HepG2 (cell line): Measurements from ENCODE around the gene VPS37B. TPM values are rescaled to one million over a fixed set of nuclear protein-coding genes. Genes with fewer than 3 reads are reported as not detected.

Experiments used
- ATAC-seq: fragments of 200-7000 bp; cut with Tn5 transposase; 3 replicates; pipeline ENCODE4 v1.9.1; 2020; ENCODE audit warnings: mild to moderate bottlenecking, moderate library complexity
- BruUV-seq: library from RNA; stranded (reverse); fragments of 400-500 nt; replicated peaks from 2 replicates; lab custom pipeline; 2021; lab: Mats Ljungman, UMichigan
- CTCF ChIA-PET: fragments of 300-600 bp; formaldehyde crosslinking; extraction: SDS; loops from one replicate; lab custom pipeline; 2021; ENCODE audit warnings: low total read pairs, inconsistent platforms, low intra/inter-chr PET ratio; lab: Yijun Ruan, JAX
- POLR2A ChIA-PET: fragments of 350-600 bp; sonication (Branson Sonifier 250); formaldehyde crosslinking; loops from one replicate; lab custom pipeline; 2020; ENCODE audit warnings: antibody characterized with exemption, inconsistent platforms; lab: Yijun Ruan, JAX
- DNase-seq: peaks from one replicate; pipeline ENCODE4 v3.0.0-alpha.2; 2015; ENCODE audit warnings: low spot score
- FAIRE-seq: peaks from 3 replicates; lab custom pipeline; 2011; peaks lifted over from hg19 to GRCh38; lab: Jason Lieb, UNC
- H2AFZ ChIP-seq: one replicate; pipeline ENCODE4 v1.6.1; 2011; ENCODE audit warnings: low read length, inconsistent platforms
- H3K27ac ChIP-seq: fragments of 300-600 bp; 3 replicates; pipeline ENCODE4 v1.8.0; 2011; ENCODE audit warnings: mixed run types, mild to moderate bottlenecking, mixed read lengths, low read length, inconsistent platforms; ENCODE audit not compliant: insufficient read depth; ENCODE audit errors: extremely low read length
- H3K27me3 ChIP-seq, 2 experiments: fragments of 200-600 bp in 1 of 2; 2 replicates in 1 of 2; 3 replicates in 1 of 2; pipeline versions ENCODE4 v1.6.0 to v1.8.0; 2011; ENCODE audit warnings: low read length in 2 of 2, mild to moderate bottlenecking in 2 of 2, moderate library complexity in 2 of 2, inconsistent platforms in 1 of 2; ENCODE audit not compliant: insufficient read depth in 2 of 2, control insufficient read depth in 1 of 2
- H3K36me3 ChIP-seq, 2 experiments: fragments of 200-600 bp in 1 of 2; replicated peaks in 1 of 2; 2 replicates in 1 of 2; 3 replicates in 1 of 2; pipeline versions ENCODE4 v1.5.1 to v1.8.0; 2011; ENCODE audit warnings: low read length in 2 of 2, inconsistent platforms in 1 of 2; ENCODE audit not compliant: insufficient read depth in 2 of 2, control insufficient read depth in 1 of 2
- H3K4me1 ChIP-seq: 2 replicates; pipeline ENCODE4 v1.5.1; 2012; ENCODE audit warnings: low read length, inconsistent platforms; ENCODE audit not compliant: insufficient read depth
- H3K4me2 ChIP-seq: 2 replicates; pipeline ENCODE4 v1.6.0; 2011; ENCODE audit warnings: low read depth, low read length, inconsistent platforms
- H3K4me3 ChIP-seq, 3 experiments: fragments of 200-600 bp in 1 of 3; sonication (generic), shearing (Covaris generic) in 1 of 3; replicated peaks in 1 of 3; 2 replicates each; pipeline ENCODE4 v1.5.1; 2011 to 2016; ENCODE audit warnings: low read length in 3 of 3, inconsistent platforms in 2 of 3, low read depth in 2 of 3, mild to moderate bottlenecking in 2 of 3, control low read depth in 1 of 3, mixed read lengths in 1 of 3; ENCODE audit not compliant: insufficient read depth in 1 of 3
- H3K79me2 ChIP-seq: one replicate; pipeline ENCODE4 v1.6.1; 2011; ENCODE audit warnings: low read length, inconsistent platforms; ENCODE audit not compliant: insufficient read depth
- H3K9ac ChIP-seq: 2 replicates; pipeline ENCODE4 v1.6.0; 2011; ENCODE audit warnings: mild to moderate bottlenecking, low read depth, low read length, inconsistent platforms; ENCODE audit not compliant: insufficient read depth
- H3K9me3 ChIP-seq: 2 replicates; pipeline ENCODE4 v1.5.1; 2012; ENCODE audit warnings: mild to moderate bottlenecking, low read length
- H4K20me1 ChIP-seq: 2 replicates; pipeline ENCODE4 v1.6.0; 2011; ENCODE audit warnings: inconsistent platforms, mild to moderate bottlenecking, low read length, moderate library complexity; ENCODE audit not compliant: insufficient read depth
- KDM2A ChIP-seq: sonication (generic); formaldehyde crosslinking; IDR thresholded peaks from 2 replicates; pipeline ENCODE4 v1.4.0; 2020; ENCODE audit warnings: low read depth, missing genetic modification reagents, borderline replicate concordance
- PHF21A ChIP-seq: sonication (generic); formaldehyde crosslinking; IDR thresholded peaks from 2 replicates; pipeline ENCODE4 v1.5.0; 2020; ENCODE audit warnings: mild to moderate bottlenecking, missing genetic modification reagents
- USF2 ChIP-seq, 2 experiments: sonication (generic) in 1 of 2; formaldehyde crosslinking in 1 of 2; IDR thresholded peaks; 2 replicates each; pipeline versions ENCODE4 v1.5.1 to v1.6.1; 2011 to 2020; ENCODE audit warnings: borderline replicate concordance in 1 of 2, low read depth in 1 of 2, low read length in 1 of 2, mild to moderate bottlenecking in 1 of 2, missing genetic modification reagents in 1 of 2, moderate library complexity in 1 of 2
- ZFP91 ChIP-seq: sonication (generic); formaldehyde crosslinking; IDR thresholded peaks from 2 replicates; pipeline ENCODE4 v1.9.0; 2022; ENCODE audit warnings: missing genetic modification reagents, mild to moderate bottlenecking, borderline replicate concordance
- WGBS: methylation state at CpG from one replicate; pipeline ENCODE4 v1.1.6; 2017; ENCODE audit warnings: low lambda C conversion rate; 5-methylcytosine and 5-hydroxymethylcytosine counted together
- in situ Hi-C: cut with HindIII; loops from 2 replicates; pipeline ENCODE4 v1.10.0; 2017; ENCODE audit warnings: low pct_unique_long_range_greater_than_20kb; ENCODE audit not compliant: extremely low pct_ligation_motif_present
- intact Hi-C: fragments of 100-400 bp; cut with micrococcal nuclease; formaldehyde crosslinking; loops from one replicate; pipeline ENCODE4 v1.10.0; 2022; ENCODE audit not compliant: unreplicated experiment
- polyA plus RNA-seq, 8 experiments: library from polyadenylated mRNA; depleted of rRNA in 3 of 8; stranded (reverse) in 7 of 8; unstranded in 1 of 8; fragments of >200 nt; fragmentation: Illumina TruSeq in 4 of 8; extraction: Trizol in 4 of 8; gene quantifications; 2 replicates each; pipeline versions ENCODE4 v1.2.1 to v1.2.3, GENCODE V29; 2011 to 2016; ENCODE audit warnings: low read depth in 4 of 8, missing spikeins in 1 of 8, mixed read lengths in 1 of 8; ENCODE audit not compliant: insufficient read depth in 1 of 8
- total RNA-seq, 5 experiments: library from RNA; depleted of rRNA; stranded (reverse); fragments of >200 nt; fragmentation: Illumina TruSeq; extraction: Trizol; gene quantifications; 2 replicates each; pipeline ENCODE4 v1.2.3, GENCODE V29; 2016; ENCODE audit warnings: low read depth in 1 of 5
- TF ChIP-seq, protein P1 (sequence below): IDR thresholded peaks from 2 replicates; pipeline ENCODE4 v1.4.0; 2020; ENCODE audit warnings: mild to moderate bottlenecking, missing genetic modification reagents

The VPS37B gene
- total and polyA plus RNA-seq, 2 of the 13 experiments (the other 11 are each of a cell fraction or from before 2014, with no cell fraction given): 4.6 to 5.3 TPM

- Histone ChIP-seq H4K20me1 (no peaks in the 10 kb centered on the region), H3K9me3 (no peaks in the 10 kb centered on the region), H2AFZ (no peak overlapping the region), H3K4me2 (no peak overlapping the region), H3K27ac (peak overlapping the region; percentile 61), H3K4me1 (peaks cover 76% of the 10 kb centered on the region), H3K27me3 (no peaks in the 10 kb centered on the region), H3K4me3 (no peak overlapping the region), H3K9ac (no peak overlapping the region; the same call in 1 of the 2 replicates), H3K36me3 (peaks cover 1% of the 10 kb centered on the region in 2 experiments; a peak in 2 of 5 replicates), H3K79me2 (no peaks in the 10 kb centered on the region)
- DNase-seq: no peak
- TSS peak; percentile 45 for BruUV-seq
- FAIRE-seq: no peak
- TF ChIP-seq ZFP91 (CRISPR knock-in tag): 0 out of 2 replicates have a peak, but pooled peaks have one; percentile 3
- no peak for TF ChIP-seq USF2 (IDR thresholded peaks at IDR 0.05; ENCODE audit: low read depth, low read length)
- TF ChIP-seq USF2 (CRISPR knock-in tag; IDR thresholded peaks at IDR 0.05; ENCODE audit: borderline replicate concordance): 0 out of 2 replicates have a peak, but pooled peaks have one; percentile 10
- 0 out of 2 replicates have a peak, but pooled peaks have one; percentile 10 for TF ChIP-seq KDM2A (CRISPR knock-in tag)
- TF ChIP-seq PHF21A: peak; percentile 11; the same call in 1 of the 2 replicates
- TF ChIP-seq, protein P1, sequence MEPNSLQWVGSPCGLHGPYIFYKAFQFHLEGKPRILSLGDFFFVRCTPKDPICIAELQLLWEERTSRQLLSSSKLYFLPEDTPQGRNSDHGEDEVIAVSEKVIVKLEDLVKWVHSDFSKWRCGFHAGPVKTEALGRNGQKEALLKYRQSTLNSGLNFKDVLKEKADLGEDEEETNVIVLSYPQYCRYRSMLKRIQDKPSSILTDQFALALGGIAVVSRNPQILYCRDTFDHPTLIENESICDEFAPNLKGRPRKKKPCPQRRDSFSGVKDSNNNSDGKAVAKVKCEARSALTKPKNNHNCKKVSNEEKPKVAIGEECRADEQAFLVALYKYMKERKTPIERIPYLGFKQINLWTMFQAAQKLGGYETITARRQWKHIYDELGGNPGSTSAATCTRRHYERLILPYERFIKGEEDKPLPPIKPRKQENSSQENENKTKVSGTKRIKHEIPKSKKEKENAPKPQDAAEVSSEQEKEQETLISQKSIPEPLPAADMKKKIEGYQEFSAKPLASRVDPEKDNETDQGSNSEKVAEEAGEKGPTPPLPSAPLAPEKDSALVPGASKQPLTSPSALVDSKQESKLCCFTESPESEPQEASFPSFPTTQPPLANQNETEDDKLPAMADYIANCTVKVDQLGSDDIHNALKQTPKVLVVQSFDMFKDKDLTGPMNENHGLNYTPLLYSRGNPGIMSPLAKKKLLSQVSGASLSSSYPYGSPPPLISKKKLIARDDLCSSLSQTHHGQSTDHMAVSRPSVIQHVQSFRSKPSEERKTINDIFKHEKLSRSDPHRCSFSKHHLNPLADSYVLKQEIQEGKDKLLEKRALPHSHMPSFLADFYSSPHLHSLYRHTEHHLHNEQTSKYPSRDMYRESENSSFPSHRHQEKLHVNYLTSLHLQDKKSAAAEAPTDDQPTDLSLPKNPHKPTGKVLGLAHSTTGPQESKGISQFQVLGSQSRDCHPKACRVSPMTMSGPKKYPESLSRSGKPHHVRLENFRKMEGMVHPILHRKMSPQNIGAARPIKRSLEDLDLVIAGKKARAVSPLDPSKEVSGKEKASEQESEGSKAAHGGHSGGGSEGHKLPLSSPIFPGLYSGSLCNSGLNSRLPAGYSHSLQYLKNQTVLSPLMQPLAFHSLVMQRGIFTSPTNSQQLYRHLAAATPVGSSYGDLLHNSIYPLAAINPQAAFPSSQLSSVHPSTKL (CRISPR knock-in tag): no peak
- intact Hi-C loops (no loop called here), in situ Hi-C loops (loop anchor here (25.0 kb wide), 1 partner anchor 375 kb away; the partner anchor contains the start of genes MPHOSPH9 and MTRFR)
- CTCF ChIA-PET: no interaction called here
- ATAC-seq: no peak
- POLR2A ChIA-PET: interaction anchor here (0.8 to 1.5 kb wide), 3 partner anchors 20 to 104 kb away, joined by 3 to 5 read pairs (median 3); partner anchors contain the start of gene ABCB9
- WGBS: 87% methylated on average over 15 of the region's 20 CpGs
Observed at GRCh38 chr12:122862110-122862634, 33.8 kb downstream of the VPS37B start.
